CD4-positive, alpha-beta T cell treated with Interleukin-1 beta for 1 hour (primary cell): ENCODE data around the gene NMNAT3.
A peak's percentile ranks its signal among the peaks of the same experiment; 100 is the strongest.

ENCODE experiments used
- DNase-seq, 2 donors: peaks; one replicate each; pipeline ENCODE4 v3.0.0-alpha.2; 2020 to 2022

NMNAT3 gene

DNA sequence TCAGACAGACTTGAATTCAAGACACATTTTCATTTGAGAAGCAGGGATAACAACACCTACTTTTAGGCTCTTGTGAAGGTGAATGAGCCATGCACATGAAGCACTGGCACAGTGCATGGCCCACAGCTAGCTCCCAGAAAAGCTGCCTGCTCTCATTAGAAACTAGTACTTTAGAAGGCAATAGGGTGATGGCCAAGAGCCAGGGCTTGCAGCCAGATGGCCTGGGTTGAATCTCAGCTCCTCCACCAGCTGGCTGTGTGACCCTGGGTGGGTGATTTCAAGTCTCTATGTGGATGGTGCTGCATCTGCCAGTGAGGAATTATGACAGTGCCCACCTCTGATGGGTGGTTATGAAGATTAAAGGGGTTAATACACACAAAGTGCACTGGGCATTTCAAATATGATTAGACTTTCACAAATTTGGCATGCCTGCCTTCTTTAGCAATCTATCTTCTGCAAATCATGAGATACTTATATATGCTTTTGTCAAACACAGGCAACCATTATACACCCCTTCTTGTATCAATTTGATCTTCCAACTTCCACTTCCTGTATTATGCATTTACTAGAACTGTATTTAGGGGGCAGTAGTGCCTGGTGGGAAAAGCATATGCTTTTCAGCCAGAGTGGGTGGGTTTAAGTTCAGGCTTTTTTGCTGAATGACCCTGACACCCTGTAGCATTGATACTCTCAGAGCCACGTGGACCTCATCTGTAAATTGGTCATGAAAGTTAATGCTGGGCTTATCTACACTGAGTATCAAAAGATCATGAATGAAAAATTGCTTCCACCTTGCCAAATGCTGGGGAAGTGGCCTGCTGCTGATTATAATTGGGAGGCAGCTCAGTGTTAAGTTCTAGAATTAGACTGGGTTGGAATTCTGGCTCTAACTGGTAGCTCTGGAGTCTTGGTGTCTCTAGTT is 103.5 kb downstream of the NMNAT3 start:
- DNase-seq: no peak

DNA sequence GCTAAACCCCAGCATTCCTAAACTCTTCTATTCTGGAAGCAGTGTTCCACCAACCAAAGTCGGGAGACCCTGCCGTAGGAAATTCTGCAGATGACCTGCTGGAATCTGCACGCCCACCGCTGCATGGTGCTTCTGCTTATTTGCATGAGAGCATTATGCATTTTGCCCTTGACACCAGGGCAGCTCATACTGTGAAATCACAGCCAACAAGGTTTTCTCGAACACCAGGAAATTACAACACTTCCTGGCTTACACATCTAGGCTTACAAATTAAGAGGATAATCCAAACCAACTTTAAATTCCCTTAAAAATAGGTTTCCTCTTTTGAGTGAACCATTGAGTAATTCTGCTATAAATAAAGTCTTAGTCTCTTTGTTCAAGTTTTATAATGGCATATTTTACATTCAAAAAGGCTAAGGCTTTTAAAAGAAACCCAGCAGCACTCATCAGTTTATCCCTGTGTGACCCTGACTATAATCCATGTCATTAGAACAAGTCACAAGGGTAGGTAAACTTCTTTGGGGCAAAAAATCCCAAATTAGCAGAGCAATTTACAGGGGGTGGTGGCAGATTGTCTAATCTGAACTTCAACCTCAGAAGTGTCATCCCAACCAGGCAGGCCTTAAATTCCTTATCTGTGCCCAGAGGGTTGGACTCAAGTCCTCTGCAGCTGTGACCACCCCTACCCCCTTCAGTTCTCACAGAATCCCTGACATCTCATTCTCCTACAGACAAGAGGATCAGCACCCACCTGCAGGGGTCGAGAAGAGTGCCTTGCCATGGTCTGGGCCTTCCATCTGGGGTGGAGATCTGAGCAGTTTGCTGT is 104.7 kb downstream of the NMNAT3 start:
- peak in 1 of 2 donors; percentile 18 for DNase-seq

DNA sequence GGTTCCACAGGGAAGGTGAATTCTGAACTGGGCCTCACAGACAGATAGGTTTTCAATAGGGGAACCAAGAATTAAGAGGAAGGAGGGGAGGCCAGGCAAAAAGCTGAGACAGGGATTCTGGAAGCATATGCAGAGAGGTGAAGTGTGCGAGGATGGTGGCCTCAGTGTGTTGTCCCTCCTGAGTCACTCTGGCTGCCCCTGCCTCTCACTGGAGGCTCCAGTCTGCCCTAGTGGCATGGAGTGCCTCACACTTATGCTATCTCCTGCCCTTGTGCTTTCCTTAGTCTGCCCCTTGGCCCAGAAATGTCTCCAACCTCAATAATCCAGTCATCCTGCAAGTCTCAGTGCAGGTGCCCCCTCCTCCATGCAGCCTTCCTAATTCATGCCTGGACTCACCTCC is 106.1 kb downstream of the NMNAT3 start:
- DNase-seq: no peak

DNA sequence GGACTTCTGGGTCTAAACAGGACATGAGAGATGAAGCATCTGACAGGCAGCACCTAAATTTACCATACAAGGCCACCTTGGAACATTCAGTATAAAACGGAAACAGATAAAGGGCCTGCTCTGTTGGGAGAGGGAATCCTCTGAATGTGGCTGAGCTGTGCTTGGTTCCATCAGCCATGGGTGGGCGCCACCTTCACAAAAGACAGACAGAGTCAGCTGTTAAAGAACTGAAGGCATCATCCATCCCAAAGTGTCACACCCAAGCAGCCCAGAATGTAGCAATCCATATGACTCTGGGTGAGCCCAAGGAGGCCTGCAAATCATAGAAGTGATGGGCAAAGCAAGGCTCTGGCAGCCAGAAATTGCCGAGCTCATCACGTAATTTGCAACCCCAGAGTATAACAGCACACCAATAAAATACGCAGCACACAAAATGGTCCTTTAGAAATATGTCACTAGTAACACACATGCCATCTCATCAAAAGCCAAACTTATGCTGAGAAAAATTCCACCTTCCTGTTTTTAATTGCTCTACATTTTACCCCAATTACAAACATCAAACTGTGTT is 113.4 kb downstream of the NMNAT3 start:
- no peak for DNase-seq

DNA sequence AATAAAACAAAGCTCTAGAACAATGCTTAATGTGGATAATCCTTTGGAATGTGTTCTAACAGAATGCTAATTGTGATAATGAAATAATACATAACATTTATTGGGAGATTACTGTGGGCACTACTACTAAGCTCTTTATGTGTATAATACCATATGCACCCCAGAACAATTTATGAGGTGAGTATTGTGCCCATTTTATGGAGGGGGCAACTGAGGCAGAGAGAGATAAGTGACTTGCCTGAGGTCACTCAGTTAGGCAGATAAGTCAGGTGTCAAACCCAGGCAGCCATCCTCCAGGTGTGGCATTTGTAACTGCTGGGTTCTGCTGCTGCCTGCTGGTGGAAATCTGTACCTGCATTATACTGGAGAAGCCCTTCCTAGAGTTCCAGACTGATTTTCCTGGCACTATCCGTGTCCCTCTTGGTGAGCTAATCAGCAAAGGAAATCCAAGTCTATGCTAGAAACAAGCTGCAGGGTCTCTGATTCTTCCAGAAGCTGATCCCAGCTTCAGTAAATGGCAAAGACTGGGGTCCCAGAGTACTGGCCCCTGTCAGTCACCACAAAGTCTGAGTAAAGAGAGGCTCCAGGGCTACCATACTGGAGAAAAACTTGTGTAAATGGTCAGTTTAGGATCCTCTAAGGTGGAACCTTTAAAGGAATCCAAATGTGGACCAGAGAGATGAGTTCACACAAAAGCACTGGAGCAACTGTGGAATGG is 115.7 kb downstream of the NMNAT3 start:
- DNase-seq: no peak

DNA sequence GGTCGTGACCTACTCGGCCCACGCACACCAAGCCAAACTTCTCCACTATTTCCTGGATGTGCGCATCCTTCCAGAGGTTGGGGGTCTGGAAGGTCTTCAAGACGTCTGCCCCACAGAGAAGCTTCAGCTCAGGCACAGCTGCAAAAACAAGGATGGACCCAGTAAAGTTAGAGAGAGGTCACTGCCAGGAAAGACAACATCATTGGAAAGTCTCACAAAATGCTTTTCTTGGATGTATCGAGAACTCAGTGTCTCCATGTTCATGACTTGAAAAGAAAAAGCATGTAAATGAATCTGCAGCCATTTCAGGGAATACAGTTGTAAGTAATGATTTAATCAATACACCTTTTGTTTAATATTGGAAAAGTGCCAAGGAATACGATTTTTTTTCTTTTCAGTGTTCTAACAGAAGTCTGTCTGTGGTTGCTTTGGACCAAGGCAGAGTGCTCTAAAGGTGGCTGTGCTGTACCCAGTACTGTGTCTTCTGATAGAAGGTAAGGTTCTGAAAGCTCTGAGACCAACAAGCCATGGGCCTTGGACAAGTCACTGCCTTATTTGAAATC is 116.4 kb downstream of the NMNAT3 start:
- DNase-seq: no peak

DNA sequence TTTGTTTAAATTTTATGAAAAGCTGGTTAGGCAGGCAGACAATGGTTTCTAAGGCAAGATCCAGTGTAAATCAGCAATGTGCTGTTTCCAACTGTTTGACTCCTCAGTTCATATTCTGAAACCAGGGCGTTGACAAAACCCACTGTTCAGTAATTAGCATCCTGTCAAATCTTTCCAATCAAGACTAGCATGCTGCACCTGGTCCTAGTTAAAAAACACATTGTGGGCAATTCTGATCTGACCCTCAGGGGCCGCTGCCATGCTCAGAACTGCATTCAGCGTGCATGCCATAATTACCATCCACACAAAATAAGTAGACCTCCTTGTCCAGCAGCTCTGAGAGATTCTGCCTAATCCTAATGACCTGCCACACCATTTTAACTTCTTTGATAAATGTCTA is 117.4 kb downstream of the NMNAT3 start:
- no peak for DNase-seq

DNA sequence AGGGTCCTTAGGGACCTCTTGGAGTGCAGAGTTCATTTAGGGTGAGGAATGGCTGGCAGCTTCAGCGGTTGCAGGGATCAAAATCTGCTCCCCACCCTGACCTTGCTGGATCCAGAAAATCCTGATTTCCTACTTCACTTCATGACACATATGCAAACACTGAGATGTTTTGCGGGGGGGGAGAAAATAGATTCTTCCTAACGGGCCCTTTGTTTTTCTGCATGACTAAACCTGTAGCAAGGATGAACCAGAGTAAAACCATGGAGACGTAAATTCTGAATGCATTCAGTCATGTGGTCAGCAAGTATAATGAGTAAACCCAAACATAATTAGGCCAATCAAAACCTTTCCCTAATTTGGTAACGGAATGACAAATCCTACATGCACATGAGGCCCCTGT is 118.2 kb downstream of the NMNAT3 start:
- DNase-seq: no peak

DNA sequence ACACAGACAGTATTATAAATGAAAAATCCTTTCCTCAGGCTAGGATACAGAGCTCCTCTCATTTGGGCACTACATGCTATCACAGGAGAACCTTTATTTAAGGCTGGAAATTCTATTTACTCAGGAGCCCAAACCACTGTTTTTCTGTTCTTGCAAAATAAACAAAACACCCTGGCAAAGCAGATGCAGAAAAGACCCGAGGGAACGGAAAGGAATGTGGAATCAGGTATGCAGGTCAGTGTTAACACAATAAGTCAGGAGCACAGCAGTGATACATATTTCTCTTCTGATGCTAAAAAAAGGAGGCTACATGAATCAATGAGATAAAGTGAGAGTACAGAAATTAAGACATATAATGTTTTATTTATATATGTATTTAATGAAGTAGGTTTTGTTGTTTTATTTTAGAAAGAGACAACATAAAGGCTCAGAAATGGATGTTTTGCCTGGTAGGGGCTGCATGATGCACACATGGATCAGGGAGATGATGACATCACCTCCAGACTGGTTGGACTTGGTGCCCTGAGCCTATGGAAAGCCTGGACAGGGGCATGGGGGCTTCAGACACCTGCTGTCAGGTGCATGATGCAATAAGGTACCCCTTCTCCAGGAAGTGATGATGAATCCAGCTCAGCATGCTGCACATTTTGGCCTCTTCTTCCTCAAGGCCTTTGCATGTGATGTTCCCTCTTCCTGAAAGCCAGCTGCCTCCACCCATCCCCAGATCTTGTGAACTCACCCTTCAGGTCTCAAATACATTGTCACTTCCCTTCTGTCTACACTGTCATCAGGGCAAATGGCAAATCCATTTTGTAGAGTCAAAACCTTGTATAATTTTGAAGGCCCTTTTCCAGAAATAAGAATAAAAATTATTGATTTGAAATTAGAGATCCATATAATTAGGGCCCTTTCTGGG is 119.2 kb downstream of the NMNAT3 start:
- no peak for DNase-seq

DNA sequence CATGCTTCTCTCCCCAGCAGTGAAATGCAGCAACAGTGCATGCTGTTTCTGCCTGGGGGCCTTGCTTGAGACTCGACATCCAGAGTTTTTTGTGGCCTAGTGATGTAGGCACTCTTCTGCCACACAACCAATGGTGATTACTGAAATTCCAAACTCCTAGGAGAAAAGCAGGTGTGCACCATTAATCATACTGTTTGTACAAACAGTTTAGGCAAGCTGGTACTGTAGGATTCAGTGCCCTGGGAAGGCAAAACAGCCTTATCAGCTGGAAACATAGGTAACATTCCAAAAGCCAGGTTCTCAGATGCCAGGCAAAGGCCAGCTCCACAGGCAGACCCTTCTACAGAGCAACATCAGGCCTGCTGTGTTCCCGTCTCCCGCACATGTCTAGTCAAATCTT is 120.7 kb downstream of the NMNAT3 start:
- no peak for DNase-seq

DNA sequence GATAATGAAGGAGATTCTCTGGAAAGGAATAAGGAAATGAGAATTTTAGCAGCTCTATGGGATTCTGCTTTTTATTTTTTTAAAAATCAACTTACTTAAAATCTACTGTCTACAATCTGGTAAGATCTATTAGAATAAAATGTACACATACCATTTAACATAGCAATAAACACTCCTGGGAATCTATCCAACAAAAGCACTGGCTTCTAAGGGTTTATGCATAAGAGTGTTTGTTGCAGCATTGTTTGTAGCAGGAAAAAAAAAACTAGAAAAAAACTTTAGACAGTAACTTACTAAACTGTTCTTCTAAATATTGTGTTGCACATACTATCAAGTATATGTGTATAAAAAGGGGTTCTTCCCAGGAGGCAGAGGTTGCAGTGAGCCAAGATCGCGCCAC is 122.5 kb downstream of the NMNAT3 start:
- no peak for DNase-seq

DNA sequence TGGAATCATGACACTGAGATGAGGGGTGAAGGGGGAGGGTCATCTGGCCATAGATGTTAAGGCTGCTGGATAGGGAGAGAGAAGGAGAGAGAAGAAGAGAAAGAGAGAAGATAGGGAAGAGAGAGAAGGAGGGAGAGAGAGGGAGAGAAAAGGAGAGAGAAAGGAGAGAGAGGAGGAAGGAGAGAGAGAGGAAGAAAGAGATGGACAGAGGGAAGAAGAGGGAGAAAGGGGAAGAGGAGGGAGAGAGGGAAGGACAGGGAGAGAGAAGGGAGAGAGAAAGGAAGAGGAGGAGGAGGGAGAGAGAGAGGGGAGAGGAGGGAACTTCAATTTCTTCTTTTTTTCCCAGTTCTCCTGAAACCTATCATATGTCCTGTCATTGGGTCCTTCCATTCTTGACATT is 123.1 kb downstream of the NMNAT3 start:
- no peak for DNase-seq

DNA sequence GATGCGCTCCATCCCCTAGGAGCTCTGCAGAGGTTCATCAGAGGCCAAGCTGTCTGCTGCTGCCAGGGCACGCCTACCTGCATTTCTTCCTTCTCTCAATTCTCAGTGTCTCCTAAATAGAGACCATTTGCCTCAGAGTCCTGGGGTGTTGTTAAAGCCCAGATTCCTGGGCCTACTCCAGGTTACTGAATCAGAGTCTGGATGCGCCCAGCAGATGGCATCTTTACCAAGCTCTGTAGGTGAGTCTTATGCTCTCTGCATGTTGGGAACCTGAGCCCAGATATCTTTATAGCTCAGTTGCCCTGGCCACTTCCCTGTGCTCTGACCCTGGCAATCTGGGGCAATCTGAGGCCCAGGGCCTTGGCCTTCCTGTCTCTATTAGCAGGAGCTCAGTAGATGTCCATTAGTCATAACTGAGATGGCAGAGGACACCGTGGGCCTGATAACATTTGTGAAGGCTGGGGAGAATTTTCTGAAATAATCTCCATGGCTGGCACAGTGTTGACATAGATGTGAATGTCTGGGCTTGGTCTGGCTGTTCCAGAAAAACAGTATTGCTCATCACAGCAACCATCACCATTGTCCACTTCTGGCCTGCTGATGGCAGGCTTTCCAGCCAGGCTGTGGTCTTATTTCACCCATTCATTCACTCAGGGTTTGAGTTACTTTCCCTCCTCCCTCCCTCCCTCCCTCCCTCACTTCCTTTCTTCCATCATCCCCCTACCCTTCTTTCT is 125.0 kb downstream of the NMNAT3 start:
- DNase-seq: no peak

DNA sequence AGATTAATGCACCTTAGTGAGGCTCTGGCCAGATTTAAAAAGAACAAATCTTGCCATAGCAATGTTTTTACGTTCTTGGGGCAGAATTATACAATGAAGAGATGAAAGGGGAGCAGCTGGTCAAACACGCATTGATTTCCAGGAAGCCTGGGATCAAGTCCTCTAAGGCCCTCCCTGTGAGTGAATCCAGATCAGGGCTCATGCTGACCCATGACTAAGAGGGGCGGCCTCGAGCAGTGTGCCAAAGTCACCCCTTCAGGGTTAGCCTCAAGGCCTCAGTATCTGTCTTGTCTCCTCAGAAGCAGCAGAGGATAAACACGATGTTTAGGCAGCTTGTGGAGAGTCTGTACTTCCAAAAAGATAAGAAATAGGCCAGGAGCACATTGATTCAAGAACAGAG is 129.0 kb downstream of the NMNAT3 start:
- DNase-seq: no peak

DNA sequence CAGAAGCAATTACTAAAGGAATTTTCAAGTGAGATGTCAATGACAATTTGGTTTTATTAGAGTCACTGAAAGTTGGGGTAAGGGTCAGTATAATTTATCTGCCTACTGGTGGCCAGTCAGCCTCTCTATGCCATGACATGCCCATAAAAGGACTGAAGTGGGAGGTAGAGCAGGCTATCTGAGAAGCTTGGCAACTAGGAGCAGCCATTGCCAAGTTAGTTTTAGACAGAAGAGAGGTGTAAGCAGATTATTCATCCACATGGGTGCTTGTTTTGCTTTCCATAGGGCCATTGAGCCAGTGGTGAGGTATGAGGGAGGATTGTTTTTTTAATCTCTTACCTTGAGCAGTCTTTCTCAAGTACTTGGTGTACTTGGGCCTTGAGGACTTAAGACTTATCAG is 130.1 kb downstream of the NMNAT3 start:
- no peak for DNase-seq

DNA sequence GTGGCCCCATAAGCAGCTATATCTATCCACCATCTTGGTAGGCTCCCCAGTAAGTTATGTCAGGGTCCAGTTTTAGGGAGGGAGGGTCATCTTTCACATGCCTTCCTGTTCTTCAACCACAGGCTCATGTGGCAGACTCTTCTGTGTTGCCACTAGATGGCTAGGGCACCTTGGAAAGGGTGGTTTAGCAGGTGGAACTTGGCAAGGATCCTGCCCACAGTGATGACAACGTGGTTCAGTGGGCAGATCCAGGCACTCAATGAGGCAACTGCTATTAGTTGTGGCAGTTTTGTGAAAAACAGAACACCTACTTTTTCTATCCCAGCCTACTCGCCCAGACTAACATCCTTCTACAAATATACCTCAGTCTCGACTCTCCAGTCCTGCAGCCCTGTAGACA is 131.0 kb downstream of the NMNAT3 start:
- no peak for DNase-seq

DNA sequence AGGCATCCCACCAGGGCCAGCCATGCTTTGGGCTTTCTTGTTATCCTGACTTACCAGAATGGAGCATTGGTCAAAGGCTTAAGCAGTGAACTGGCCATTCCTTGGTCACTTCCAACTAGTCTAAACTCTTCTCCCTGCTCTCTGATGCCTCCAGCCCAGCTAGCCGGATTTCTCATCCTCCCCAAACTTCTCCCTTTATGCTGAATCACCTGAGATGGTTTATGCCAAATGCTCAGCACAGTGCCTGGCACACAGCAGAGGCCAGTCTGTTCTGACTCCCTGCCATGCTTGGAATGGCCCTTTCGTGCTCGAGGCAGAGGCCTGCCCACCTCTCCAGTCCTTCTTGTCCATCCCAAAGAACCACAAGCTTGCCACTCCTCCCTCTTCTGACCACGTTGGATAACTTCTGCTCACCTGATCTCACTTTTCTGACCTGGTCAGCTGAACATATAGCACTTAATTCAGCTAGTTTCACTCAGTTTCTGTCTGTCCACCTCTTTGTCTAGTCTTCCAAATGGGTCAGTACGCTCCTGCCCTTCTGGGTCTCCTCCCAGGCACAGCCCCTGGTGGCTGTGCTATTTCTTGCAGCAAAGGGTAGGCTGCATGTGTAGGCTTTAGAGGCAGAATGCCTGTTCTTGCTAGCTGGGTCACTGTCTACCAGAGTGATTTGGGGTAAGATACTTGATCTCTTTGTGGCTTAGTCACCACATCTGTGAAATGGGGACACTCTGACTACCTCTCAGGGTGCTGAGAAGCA is 136.1 kb downstream of the NMNAT3 start:
- DNase-seq: no peak

DNA sequence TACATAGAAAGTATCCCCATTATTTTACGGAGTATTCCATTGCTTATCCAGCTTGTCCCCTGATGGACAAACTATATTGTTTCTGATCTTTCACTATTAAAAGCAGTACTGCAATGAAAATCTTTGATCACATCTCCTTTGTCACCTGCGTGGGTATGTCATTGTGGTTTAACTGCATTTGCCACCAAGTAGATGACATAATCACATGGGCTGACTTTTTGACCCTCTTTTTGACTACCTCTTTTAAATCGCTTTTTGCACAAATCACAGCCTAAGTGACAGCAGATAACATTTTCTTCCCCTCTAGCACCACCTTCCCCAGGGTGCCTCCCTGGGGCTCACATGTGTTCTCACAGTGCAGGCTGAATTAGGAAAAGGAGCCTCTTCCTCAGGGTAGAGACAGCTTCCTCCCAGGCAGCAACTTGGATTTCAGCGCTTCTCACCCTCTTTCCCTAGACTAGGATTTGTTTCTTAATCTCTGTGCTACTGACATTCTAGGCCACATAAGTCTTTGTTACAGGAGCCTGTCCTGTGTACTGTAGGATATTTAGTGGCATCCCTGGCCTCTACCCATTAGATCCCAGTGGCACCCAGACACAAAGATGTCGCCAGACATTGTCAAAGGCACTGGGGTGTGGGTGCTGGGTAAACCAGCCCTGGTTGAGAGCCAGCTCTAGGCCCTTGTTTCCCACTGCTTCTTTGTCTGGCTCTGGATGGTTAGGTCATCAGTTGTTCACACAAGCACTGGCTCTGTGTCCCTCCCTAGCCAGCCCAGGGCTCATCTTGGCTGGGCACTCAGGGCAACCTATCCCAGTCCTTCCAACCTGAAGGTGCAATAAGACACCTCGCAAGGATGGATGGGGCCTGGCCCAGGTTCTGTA is 136.9 kb downstream of the NMNAT3 start:
- no peak for DNase-seq

DNA sequence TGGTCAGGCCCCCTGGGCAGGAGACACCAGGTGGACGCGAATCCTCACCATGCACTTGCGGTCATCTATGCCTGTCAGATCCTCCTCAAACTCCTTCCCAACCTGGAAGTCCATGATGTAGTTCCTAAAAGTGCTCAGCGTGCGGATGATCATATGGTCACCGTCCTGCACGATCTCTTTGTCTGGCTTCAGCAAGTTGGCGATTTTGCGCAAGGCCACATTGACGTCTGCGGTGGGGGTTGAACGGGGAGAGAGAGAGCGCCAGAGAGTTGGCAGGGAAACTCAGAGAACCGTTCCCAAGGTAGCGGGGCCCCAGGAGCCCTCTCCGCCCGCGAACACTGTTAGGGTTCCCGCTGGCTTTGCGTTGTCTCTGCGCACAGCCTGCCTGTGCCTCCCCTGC is 139.0 kb downstream of the NMNAT3 start:
- DNase-seq: no peak
